ENCODE results near the gene ZBTB20.

- TF ChIP-seq CTCF (IDR thresholded peaks at IDR 0.05; ENCODE audit: borderline replicate concordance, extremely low read depth, low read length, poor library complexity, severe bottlenecking): no peak
- TF ChIP-seq EZH2 (IDR thresholded peaks at IDR 0.05; ENCODE audit: borderline replicate concordance, low read depth, low read length, severe bottlenecking): no peak
These were observed 343.0 kb downstream of the ZBTB20 start for GRCh38 chr3:114804099-114804498.

All from DND-41 (cell line).